ENCODE results near the gene ADRM1.

Gene ADRM1

DNA sequence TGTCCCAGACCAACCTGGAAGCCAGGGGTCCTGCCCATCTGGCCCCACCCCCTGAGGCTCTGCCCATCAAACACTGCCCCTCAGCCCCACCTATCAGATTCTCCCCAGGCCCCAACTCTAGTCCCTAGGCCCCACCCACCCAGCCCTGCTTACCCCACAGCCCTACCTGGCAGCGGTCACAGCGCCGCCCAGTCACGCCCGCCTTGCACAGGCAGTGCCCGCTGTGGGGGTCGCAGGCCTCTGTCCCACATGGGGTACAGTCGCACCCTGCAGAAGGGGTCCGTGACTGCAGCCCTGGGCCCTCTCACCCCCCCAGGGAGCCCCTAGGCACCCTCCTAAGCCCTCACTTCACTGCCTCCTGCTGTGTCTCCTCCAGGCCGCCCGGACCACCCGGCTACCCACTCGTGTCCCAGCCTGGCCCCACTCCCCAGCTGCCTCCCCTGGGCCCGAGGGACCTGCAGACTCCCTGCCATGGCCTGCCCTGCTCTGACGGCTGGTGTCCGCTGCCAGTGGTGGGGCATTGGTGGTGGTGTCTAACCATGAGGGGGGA is 19.8 kb downstream of the ADRM1 start:
- Histone ChIP-seq H3K9me2 (replicated peaks; ENCODE audit: control insufficient read depth, low read length) (no peaks in the 10 kb centered on the region), H3K27me3 (ENCODE audit: control insufficient read depth, low read length) (no peaks in the 10 kb centered on the region), H3K36me3 (ENCODE audit: control insufficient read depth, low read length) (peaks cover 8% of the 10 kb centered on the region), H3K4me3 (ENCODE audit: low read length) (no peak overlapping the region), H3K27ac (ENCODE audit: low read depth, low read length) (no peak overlapping the region), H3K9me3 (ENCODE audit: control insufficient read depth, insufficient read depth, low read length) (no peaks in the 10 kb centered on the region), H3K4me1 (ENCODE audit: control insufficient read depth, low read length) (peaks cover 5% of the 10 kb centered on the region; the same call in 1 of the 2 replicates), H3K4me2 (ENCODE audit: low read length) (no peak overlapping the region), H4K20me1 (ENCODE audit: control insufficient read depth, insufficient read depth, low read depth, low read length) (peaks cover 2% of the 10 kb centered on the region; the same call in 1 of the 2 replicates), H3F3A (ENCODE audit: control insufficient read depth, insufficient read depth) (no peaks in the 10 kb centered on the region; the same call in 1 of the 2 replicates), H3K79me2 (ENCODE audit: control insufficient read depth, low read length) (no peaks in the 10 kb centered on the region)
- no peak for TF ChIP-seq EZH2phosphoT487 (IDR thresholded peaks at IDR 0.05; ENCODE audit: borderline replicate concordance, low read length)
- TF ChIP-seq, protein P1, sequence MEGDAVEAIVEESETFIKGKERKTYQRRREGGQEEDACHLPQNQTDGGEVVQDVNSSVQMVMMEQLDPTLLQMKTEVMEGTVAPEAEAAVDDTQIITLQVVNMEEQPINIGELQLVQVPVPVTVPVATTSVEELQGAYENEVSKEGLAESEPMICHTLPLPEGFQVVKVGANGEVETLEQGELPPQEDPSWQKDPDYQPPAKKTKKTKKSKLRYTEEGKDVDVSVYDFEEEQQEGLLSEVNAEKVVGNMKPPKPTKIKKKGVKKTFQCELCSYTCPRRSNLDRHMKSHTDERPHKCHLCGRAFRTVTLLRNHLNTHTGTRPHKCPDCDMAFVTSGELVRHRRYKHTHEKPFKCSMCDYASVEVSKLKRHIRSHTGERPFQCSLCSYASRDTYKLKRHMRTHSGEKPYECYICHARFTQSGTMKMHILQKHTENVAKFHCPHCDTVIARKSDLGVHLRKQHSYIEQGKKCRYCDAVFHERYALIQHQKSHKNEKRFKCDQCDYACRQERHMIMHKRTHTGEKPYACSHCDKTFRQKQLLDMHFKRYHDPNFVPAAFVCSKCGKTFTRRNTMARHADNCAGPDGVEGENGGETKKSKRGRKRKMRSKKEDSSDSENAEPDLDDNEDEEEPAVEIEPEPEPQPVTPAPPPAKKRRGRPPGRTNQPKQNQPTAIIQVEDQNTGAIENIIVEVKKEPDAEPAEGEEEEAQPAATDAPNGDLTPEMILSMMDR (IDR thresholded peaks at IDR 0.05; ENCODE audit: low read depth, low read length, poor library complexity, severe bottlenecking) = no peak

DNA sequence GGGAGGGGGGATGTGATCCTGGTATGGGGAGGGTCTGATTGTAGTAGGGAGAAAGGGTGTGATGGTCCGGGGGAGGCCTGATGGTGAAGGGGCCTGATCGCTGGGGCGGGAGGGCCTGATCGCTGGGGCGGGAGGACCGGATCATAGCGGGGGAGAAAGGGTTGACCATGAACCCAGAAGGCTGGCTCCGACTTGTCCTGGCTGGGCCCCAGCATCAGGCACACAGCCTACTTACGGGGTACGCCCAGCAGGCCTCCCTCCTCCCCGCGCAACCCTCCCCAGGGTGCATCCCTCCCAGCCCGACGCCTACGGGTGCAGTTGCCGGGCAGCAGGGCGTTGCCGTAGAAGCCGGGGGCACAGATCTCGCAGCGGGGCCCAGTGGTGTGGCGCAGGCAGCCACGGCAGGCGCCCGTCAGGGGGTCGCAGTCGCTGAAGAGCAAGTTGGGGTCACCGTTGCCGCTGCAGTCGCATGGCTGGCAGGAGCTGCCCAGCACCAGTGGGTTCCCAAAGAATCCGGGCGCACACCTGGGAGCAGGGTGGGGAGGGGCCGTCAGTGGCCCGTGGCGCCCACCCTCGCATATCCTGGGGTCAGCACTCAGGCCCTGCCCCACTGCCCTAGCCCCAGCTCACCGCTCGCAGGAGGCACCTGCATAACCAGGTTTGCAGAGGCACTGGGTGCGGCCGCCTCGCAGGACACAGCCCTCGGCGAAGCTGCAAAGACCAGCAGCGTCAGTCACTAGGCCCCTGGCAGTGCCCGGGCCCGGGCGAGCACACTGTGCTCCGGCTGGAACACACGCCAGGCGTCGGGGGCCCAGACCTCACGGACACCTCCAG is 20.6 kb downstream of the ADRM1 start:
- H3K27ac ChIP-seq (ENCODE audit: low read depth, low read length) = no peak overlapping the region
- H4K20me1 ChIP-seq (ENCODE audit: control insufficient read depth, insufficient read depth, low read depth, low read length) = peaks cover 2% of the 10 kb centered on the region; the same call in 1 of the 2 replicates
- peaks cover 5% of the 10 kb centered on the region; the same call in 1 of the 2 replicates for H3K4me1 ChIP-seq (ENCODE audit: control insufficient read depth, low read length)
- no peak overlapping the region for H3K4me3 ChIP-seq (ENCODE audit: low read length)
- H3K9me3 ChIP-seq (ENCODE audit: control insufficient read depth, insufficient read depth, low read length) = no peaks in the 10 kb centered on the region
- no peaks in the 10 kb centered on the region for H3K27me3 ChIP-seq (ENCODE audit: control insufficient read depth, low read length)
- H3K9me2 ChIP-seq (replicated peaks; ENCODE audit: control insufficient read depth, low read length) = no peaks in the 10 kb centered on the region
- no peaks in the 10 kb centered on the region; the same call in 1 of the 2 replicates for H3F3A ChIP-seq (ENCODE audit: control insufficient read depth, insufficient read depth)
- no peaks in the 10 kb centered on the region for H3K79me2 ChIP-seq (ENCODE audit: control insufficient read depth, low read length)
- no peak for TF ChIP-seq EZH2phosphoT487 (IDR thresholded peaks at IDR 0.05; ENCODE audit: borderline replicate concordance, low read length)
- TF ChIP-seq, protein P1 (IDR thresholded peaks at IDR 0.05; ENCODE audit: low read depth, low read length, poor library complexity, severe bottlenecking) = no peak
- no peak overlapping the region for H3K4me2 ChIP-seq (ENCODE audit: low read length)
- H3K36me3 ChIP-seq (ENCODE audit: control insufficient read depth, low read length) = peaks cover 12% of the 10 kb centered on the region; the same call in 1 of the 2 replicates

DNA sequence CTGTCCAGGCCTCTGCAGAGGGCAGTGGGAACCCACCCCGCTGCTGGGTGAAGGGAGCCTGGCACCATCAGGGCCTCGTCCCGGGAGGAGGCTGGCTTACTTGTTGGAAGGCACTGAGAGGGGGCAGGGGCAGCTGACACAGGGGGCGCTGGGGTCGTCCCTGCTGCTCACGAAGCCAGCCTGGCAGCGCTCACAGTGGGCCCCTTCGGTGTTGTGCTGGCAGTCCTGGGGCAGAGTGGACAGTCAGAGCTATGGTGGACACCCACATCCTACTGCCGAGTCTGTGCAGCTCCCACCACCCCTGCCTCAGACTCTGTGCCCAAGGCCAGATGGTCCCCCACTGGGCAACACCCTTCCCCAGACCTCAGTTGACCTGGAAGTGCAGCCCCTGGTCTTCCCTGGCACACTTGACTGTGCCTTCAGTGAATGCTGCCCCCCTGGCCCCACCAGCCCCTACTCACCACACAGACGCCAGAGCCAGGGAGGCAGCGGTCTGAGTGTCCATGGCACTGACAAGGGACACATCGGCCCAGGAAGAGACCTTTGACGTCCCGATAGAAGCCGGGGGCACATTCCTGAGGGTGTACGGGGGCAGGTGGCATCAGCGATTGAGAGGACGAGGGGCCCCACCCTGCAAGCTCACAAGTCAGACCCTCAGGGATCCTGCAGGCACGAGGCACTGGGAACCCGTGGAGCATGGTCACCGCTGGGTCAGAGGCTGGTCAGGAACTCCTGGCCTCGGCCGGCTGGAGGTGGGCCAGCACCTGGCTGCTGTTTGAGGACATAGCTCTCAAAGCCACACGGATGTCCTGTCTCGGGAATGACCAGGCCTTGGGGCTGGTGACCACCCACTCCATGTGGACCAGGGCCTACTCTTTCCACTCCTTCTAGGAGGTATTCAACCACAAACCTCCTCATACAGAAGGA is 21.4 kb downstream of the ADRM1 start:
- H4K20me1 ChIP-seq (ENCODE audit: control insufficient read depth, insufficient read depth, low read depth, low read length) = peaks cover 2% of the 10 kb centered on the region; the same call in 1 of the 2 replicates
- H3K27me3 ChIP-seq (ENCODE audit: control insufficient read depth, low read length) = no peaks in the 10 kb centered on the region
- TF ChIP-seq, protein P1 (IDR thresholded peaks at IDR 0.05; ENCODE audit: low read depth, low read length, poor library complexity, severe bottlenecking) = no peak
- no peak for TF ChIP-seq EZH2phosphoT487 (IDR thresholded peaks at IDR 0.05; ENCODE audit: borderline replicate concordance, low read length)
- peaks cover 12% of the 10 kb centered on the region; the same call in 1 of the 2 replicates for H3K36me3 ChIP-seq (ENCODE audit: control insufficient read depth, low read length)
- H3K4me1 ChIP-seq (ENCODE audit: control insufficient read depth, low read length) = peaks cover 5% of the 10 kb centered on the region; the same call in 1 of the 2 replicates
- no peak overlapping the region for H3K27ac ChIP-seq (ENCODE audit: low read depth, low read length)
- no peak overlapping the region for H3K4me2 ChIP-seq (ENCODE audit: low read length)
- H3K79me2 ChIP-seq (ENCODE audit: control insufficient read depth, low read length) = no peaks in the 10 kb centered on the region
- H3K9me3 ChIP-seq (ENCODE audit: control insufficient read depth, insufficient read depth, low read length) = no peaks in the 10 kb centered on the region
- H3F3A ChIP-seq (ENCODE audit: control insufficient read depth, insufficient read depth) = no peaks in the 10 kb centered on the region; the same call in 1 of the 2 replicates
- H3K4me3 ChIP-seq (ENCODE audit: low read length) = no peak overlapping the region
- no peaks in the 10 kb centered on the region for H3K9me2 ChIP-seq (replicated peaks; ENCODE audit: control insufficient read depth, low read length)

Data from DOHH2 (cell line).